Measurements from ENCODE around the gene ANKRD12. TPM values are rescaled to one million over a fixed set of nuclear protein-coding genes. Genes with fewer than 3 reads are reported as not detected.

Gene ANKRD12
- total and polyA plus RNA-seq, 2 donors (not counting 1 experiment from before 2014, with no cell fraction given) = 8.0 to 183 TPM

DNA sequence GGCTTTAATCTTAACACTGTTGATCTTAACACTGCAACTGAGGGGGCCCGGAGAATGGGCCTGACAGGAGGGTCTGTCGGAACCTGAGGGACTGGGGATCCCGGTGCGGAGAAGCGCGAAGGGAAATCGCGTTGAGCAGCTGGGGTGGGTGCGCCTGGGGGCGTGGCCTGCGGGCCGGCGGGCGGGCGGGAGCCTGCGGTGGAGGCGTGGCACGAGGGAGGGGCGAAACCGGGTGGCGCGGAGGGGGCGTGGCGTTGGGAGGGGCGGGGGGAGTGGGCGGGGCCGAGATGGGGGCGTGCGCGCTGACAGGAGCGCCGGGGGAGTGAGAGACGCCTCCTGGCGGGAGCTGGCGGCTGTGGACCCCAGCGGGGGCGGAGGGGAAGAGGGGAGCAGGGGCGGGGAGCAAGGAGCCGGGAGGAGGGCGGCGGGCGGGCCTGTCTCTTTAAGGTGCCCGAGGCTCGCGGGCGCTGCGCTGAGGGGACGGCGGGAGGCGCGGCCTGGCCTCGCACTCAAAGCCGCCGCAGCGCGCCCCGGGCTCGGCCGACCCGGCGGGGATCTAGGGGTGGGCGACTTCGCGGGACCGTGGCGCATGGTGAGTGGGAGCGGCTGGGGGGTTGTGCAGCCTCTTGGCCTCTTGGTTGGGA lies 197.9 kb downstream of the ANKRD12 start, which contains the start of gene TWSG1:
TSS of gene TWSG1 (plus strand) at position 445 of the 644 bp plus-strand sequence. CDS start 2,457 bp downstream, outside the sequence.
- Mint-ChIP-seq H3K4me1 (peaks cover 20% of the 10 kb centered on the region), H3K27me3 (peaks cover 3% of the 10 kb centered on the region), H3K9me3 (ENCODE audit: insufficient read depth) (no peaks in the 10 kb centered on the region), H3K27ac (peak within 1 kb of the TSS; percentile 82), H3K4me3 (peak within 1 kb of the TSS; percentile 95)
- intact Hi-C loops (cut with micrococcal nuclease) = loop anchor here (1.0 to 2.0 kb wide), 4 partner anchors 141 to 630 kb away; partner anchors contain the start of genes ANKRD12, MTCL1 and RALBP1
- DNase-seq (peak; percentile 94), ATAC-seq (ENCODE audit: low read depth) (peak; percentile 93)
- Histone ChIP-seq H3K79me2 (ENCODE audit: control insufficient read depth, insufficient read depth, low read length) (no peaks in the 10 kb centered on the region), H3K27ac (ENCODE audit: low read length in 2 of 2) (peak within 1 kb of the TSS in 1 of 2 donors; percentile 65), H3K4me1 (ENCODE audit: control insufficient read depth in 2 of 2, insufficient read depth in 2 of 2, low read length in 2 of 2) (peaks cover 6 to 19% of the 10 kb centered on the region in 2 donors), H3K4me2 (replicated peaks; ENCODE audit: low read depth, low read length, poor library complexity, severe bottlenecking) (peak within 1 kb of the TSS; percentile 98), H3K4me3 (ENCODE audit: control extremely low read depth in 1 of 5, extremely low read depth in 1 of 5, insufficient read depth in 1 of 5, low read depth in 2 of 5, low read length in 4 of 5) (peak within 1 kb of the TSS; percentile 59 to 88 (median 71)), H3K9ac (ENCODE audit: low read length) (peak within 1 kb of the TSS; percentile 81), H3K27me3 (replicated peaks in 1 of 4; ENCODE audit: control extremely low read depth in 1 of 4, control insufficient read depth in 3 of 4, insufficient read depth in 4 of 4, low read length in 3 of 4) (peaks cover 0 to 2% (median 0%) of the 10 kb centered on the region in 4 experiments), H3K9me3 (ENCODE audit: control extremely low read depth in 1 of 3, control insufficient read depth in 2 of 3, insufficient read depth in 1 of 3, low read length in 2 of 3) (peaks cover 0 to 11% (median 0%) of the 10 kb centered on the region in 3 donors), H2AFZ (ENCODE audit: insufficient read depth, low read depth, low read length, poor library complexity, severe bottlenecking) (peak within 1 kb of the TSS; percentile 98), H3K36me3 (replicated peaks in 1 of 2; ENCODE audit: control extremely low read depth in 1 of 2, control insufficient read depth in 1 of 2, extremely low read depth in 1 of 2, insufficient read depth in 2 of 2, low read length in 1 of 2) (no peaks in the 10 kb centered on the region), H4K20me1 (ENCODE audit: control insufficient read depth, insufficient read depth, low read length, poor library complexity, severe bottlenecking) (no peaks in the 10 kb centered on the region)
- 0% methylated on average over 46 of the region's 67 CpGs for WGBS (ENCODE audit: insufficient coverage)
- TF ChIP-seq EZH2 (IDR thresholded peaks at IDR 0.05; ENCODE audit: borderline replicate concordance, insufficient read depth, low read depth, low read length, poor library complexity, severe bottlenecking) = no peak
- TF ChIP-seq, protein P1, sequence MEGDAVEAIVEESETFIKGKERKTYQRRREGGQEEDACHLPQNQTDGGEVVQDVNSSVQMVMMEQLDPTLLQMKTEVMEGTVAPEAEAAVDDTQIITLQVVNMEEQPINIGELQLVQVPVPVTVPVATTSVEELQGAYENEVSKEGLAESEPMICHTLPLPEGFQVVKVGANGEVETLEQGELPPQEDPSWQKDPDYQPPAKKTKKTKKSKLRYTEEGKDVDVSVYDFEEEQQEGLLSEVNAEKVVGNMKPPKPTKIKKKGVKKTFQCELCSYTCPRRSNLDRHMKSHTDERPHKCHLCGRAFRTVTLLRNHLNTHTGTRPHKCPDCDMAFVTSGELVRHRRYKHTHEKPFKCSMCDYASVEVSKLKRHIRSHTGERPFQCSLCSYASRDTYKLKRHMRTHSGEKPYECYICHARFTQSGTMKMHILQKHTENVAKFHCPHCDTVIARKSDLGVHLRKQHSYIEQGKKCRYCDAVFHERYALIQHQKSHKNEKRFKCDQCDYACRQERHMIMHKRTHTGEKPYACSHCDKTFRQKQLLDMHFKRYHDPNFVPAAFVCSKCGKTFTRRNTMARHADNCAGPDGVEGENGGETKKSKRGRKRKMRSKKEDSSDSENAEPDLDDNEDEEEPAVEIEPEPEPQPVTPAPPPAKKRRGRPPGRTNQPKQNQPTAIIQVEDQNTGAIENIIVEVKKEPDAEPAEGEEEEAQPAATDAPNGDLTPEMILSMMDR (IDR thresholded peaks at IDR 0.05) = peak; percentile 44
- ChIA-PET POLR2A (interaction anchor here (0.6 to 1.8 kb wide), 4 partner anchors 74 to 239 kb away, joined by 3 to 7 read pairs (median 4); partner anchors contain the start of gene ANKRD12), CTCF (interaction anchor here (0.8 to 1.2 kb wide), 4 partner anchors 141 to 261 kb away, joined by 3 to 5 read pairs (median 3); partner anchors contain the start of gene RALBP1)

Measured in B cell (primary cell).